ENCODE results near the gene SLC52A1.

Gene SLC52A1

GRCh38 chr17:5003214-5003867, 31.9 kb downstream of the SLC52A1 start:
- H2BK5ac ChIP-seq (ENCODE audit: low read depth, low read length, poor library complexity): no peak overlapping the region
- peaks cover 66 to 74% of the 10 kb centered on the region in 2 experiments for H3K36me3 ChIP-seq (ENCODE audit: control insufficient read depth in 1 of 2, insufficient read depth in 2 of 2, low read length in 2 of 2)
- H3K14ac ChIP-seq (ENCODE audit: low read length): no peak overlapping the region
- no peak overlapping the region for H4K8ac ChIP-seq (ENCODE audit: low read depth, low read length)
- H4K91ac ChIP-seq (ENCODE audit: low read depth, low read length): no peak overlapping the region
- WGBS (ENCODE audit: extremely low coverage, insufficient coverage, insufficient read length): no CpG with 5 or more reads among the region's 18 CpGs
- no peak overlapping the region for H3K23ac ChIP-seq (ENCODE audit: low read length)
- no peak overlapping the region for H2BK120ac ChIP-seq (ENCODE audit: insufficient read depth, low read length, poor library complexity)
- H3K27ac ChIP-seq (ENCODE audit: low read depth, low read length): no peak overlapping the region
- no peak overlapping the region for H3K18ac ChIP-seq (ENCODE audit: low read length)
- no peaks in the 10 kb centered on the region for H3K27me3 ChIP-seq (ENCODE audit: insufficient read depth, low read length)
- H4K12ac ChIP-seq (ENCODE audit: low read depth, low read length): no peak overlapping the region
- no peak overlapping the region for H2AK5ac ChIP-seq (ENCODE audit: low read length)
- H3K4ac ChIP-seq (ENCODE audit: low read depth, low read length): no peak overlapping the region
- peaks cover 8% of the 10 kb centered on the region for H3K79me2 ChIP-seq (ENCODE audit: control insufficient read depth, insufficient read depth, low read length, poor library complexity)
- peaks cover 3% of the 10 kb centered on the region for H3K79me1 ChIP-seq (ENCODE audit: low read length)
- H3K4me3 ChIP-seq (ENCODE audit: low read depth, low read length): no peak overlapping the region
- no peak overlapping the region for H3K4me2 ChIP-seq (ENCODE audit: low read length)
- peaks cover 9 to 11% of the 10 kb centered on the region in 2 experiments for H3K4me1 ChIP-seq (ENCODE audit: control insufficient read depth in 1 of 2, insufficient read depth in 2 of 2, low read length in 2 of 2)
- no peak overlapping the region for H2BK12ac ChIP-seq (ENCODE audit: low read length)
- no peak for DNase-seq
- H3K9ac ChIP-seq (ENCODE audit: low read length): no peak overlapping the region
- H3K9me3 ChIP-seq (ENCODE audit: insufficient read depth, low read depth, low read length): peaks cover 3% of the 10 kb centered on the region
- no peak overlapping the region for H2AFZ ChIP-seq (ENCODE audit: insufficient read depth, low read length, poor library complexity)

GRCh38 chr17:5002121-5002788, 33.0 kb downstream of the SLC52A1 start:
- Histone ChIP-seq H3K18ac (ENCODE audit: low read length) (no peak overlapping the region), H3K9ac (ENCODE audit: low read length) (peak overlapping the region; percentile 26), H4K91ac (ENCODE audit: low read depth, low read length) (no peak overlapping the region), H3K9me3 (ENCODE audit: insufficient read depth, low read depth, low read length) (peaks cover 1% of the 10 kb centered on the region), H3K27me3 (ENCODE audit: insufficient read depth, low read length) (no peaks in the 10 kb centered on the region), H4K8ac (ENCODE audit: low read depth, low read length) (no peak overlapping the region), H3K36me3 (ENCODE audit: control insufficient read depth in 1 of 2, insufficient read depth in 2 of 2, low read length in 2 of 2) (peaks cover 56 to 63% of the 10 kb centered on the region in 2 experiments), H3K4me2 (ENCODE audit: low read length) (no peak overlapping the region), H4K12ac (ENCODE audit: low read depth, low read length) (no peak overlapping the region), H3K79me1 (ENCODE audit: low read length) (peaks cover 11% of the 10 kb centered on the region), H2BK120ac (ENCODE audit: insufficient read depth, low read length, poor library complexity) (no peak overlapping the region), H2BK5ac (ENCODE audit: low read depth, low read length, poor library complexity) (no peak overlapping the region), H3K4ac (ENCODE audit: low read depth, low read length) (no peak overlapping the region), H3K14ac (ENCODE audit: low read length) (no peak overlapping the region), H3K23ac (ENCODE audit: low read length) (no peak overlapping the region), H3K4me3 (ENCODE audit: low read depth, low read length) (no peak overlapping the region), H3K27ac (ENCODE audit: low read depth, low read length) (no peak overlapping the region), H2BK12ac (ENCODE audit: low read length) (no peak overlapping the region), H2AK5ac (ENCODE audit: low read length) (no peak overlapping the region), H3K4me1 (ENCODE audit: control insufficient read depth in 1 of 2, insufficient read depth in 2 of 2, low read length in 2 of 2) (peaks cover 9 to 11% of the 10 kb centered on the region in 2 experiments), H2AFZ (ENCODE audit: insufficient read depth, low read length, poor library complexity) (no peak overlapping the region), H3K79me2 (ENCODE audit: control insufficient read depth, insufficient read depth, low read length, poor library complexity) (peaks cover 13% of the 10 kb centered on the region)
- no peak for DNase-seq
- WGBS (ENCODE audit: extremely low coverage, insufficient coverage, insufficient read length): no CpG with 5 or more reads among the region's 20 CpGs

- no peak overlapping the region for H3K23ac ChIP-seq (ENCODE audit: low read length)
- H4K12ac ChIP-seq (ENCODE audit: low read depth, low read length): no peak overlapping the region
- peak overlapping the region; percentile 14 for H3K18ac ChIP-seq (ENCODE audit: low read length)
- no peak overlapping the region for H3K4ac ChIP-seq (ENCODE audit: low read depth, low read length)
- no peak overlapping the region for H2BK12ac ChIP-seq (ENCODE audit: low read length)
- no peak overlapping the region for H3K14ac ChIP-seq (ENCODE audit: low read length)
- no CpG with 5 or more reads among the region's 11 CpGs for WGBS (ENCODE audit: extremely low coverage, insufficient coverage, insufficient read length)
- no peak overlapping the region for H3K4me2 ChIP-seq (ENCODE audit: low read length)
- DNase-seq: no peak
- H3K27me3 ChIP-seq (ENCODE audit: insufficient read depth, low read length): no peaks in the 10 kb centered on the region
- peaks cover 14% of the 10 kb centered on the region for H3K79me1 ChIP-seq (ENCODE audit: low read length)
- peaks cover 45 to 48% of the 10 kb centered on the region in 2 experiments for H3K36me3 ChIP-seq (ENCODE audit: control insufficient read depth in 1 of 2, insufficient read depth in 2 of 2, low read length in 2 of 2)
- H2BK120ac ChIP-seq (ENCODE audit: insufficient read depth, low read length, poor library complexity): no peak overlapping the region
- no peak overlapping the region for H4K8ac ChIP-seq (ENCODE audit: low read depth, low read length)
- no peak overlapping the region for H2AFZ ChIP-seq (ENCODE audit: insufficient read depth, low read length, poor library complexity)
- no peak overlapping the region for H3K9ac ChIP-seq (ENCODE audit: low read length)
- peaks cover 1% of the 10 kb centered on the region for H3K9me3 ChIP-seq (ENCODE audit: insufficient read depth, low read depth, low read length)
- H4K91ac ChIP-seq (ENCODE audit: low read depth, low read length): no peak overlapping the region
- peaks cover 14 to 16% of the 10 kb centered on the region in 2 experiments for H3K4me1 ChIP-seq (ENCODE audit: control insufficient read depth in 1 of 2, insufficient read depth in 2 of 2, low read length in 2 of 2)
- no peak overlapping the region for H2AK5ac ChIP-seq (ENCODE audit: low read length)
- H2BK5ac ChIP-seq (ENCODE audit: low read depth, low read length, poor library complexity): no peak overlapping the region
- H3K27ac ChIP-seq (ENCODE audit: low read depth, low read length): no peak overlapping the region
- H3K79me2 ChIP-seq (ENCODE audit: control insufficient read depth, insufficient read depth, low read length, poor library complexity): peaks cover 16% of the 10 kb centered on the region
- no peak overlapping the region for H3K4me3 ChIP-seq (ENCODE audit: low read depth, low read length)
These were observed 35.0 kb downstream of the SLC52A1 start for GRCh38 chr17:5000237-5000639.

GRCh38 chr17:4999430-5000093, 35.7 kb downstream of the SLC52A1 start:
- no peak overlapping the region for H3K9ac ChIP-seq (ENCODE audit: low read length)
- H3K4me1 ChIP-seq (ENCODE audit: control insufficient read depth in 1 of 2, insufficient read depth in 2 of 2, low read length in 2 of 2): peaks cover 14 to 16% of the 10 kb centered on the region in 2 experiments
- H3K79me1 ChIP-seq (ENCODE audit: low read length): peaks cover 14% of the 10 kb centered on the region
- H2BK120ac ChIP-seq (ENCODE audit: insufficient read depth, low read length, poor library complexity): no peak overlapping the region
- H4K91ac ChIP-seq (ENCODE audit: low read depth, low read length): no peak overlapping the region
- WGBS (ENCODE audit: extremely low coverage, insufficient coverage, insufficient read length): no CpG with 5 or more reads among the region's 12 CpGs
- H3K9me3 ChIP-seq (ENCODE audit: insufficient read depth, low read depth, low read length): peaks cover 1% of the 10 kb centered on the region
- H3K4me2 ChIP-seq (ENCODE audit: low read length): peak overlapping the region; percentile 94
- H4K8ac ChIP-seq (ENCODE audit: low read depth, low read length): no peak overlapping the region
- H3K36me3 ChIP-seq (ENCODE audit: control insufficient read depth in 1 of 2, insufficient read depth in 2 of 2, low read length in 2 of 2): peaks cover 40 to 41% of the 10 kb centered on the region in 2 experiments
- no peaks in the 10 kb centered on the region for H3K27me3 ChIP-seq (ENCODE audit: insufficient read depth, low read length)
- H3K23ac ChIP-seq (ENCODE audit: low read length): no peak overlapping the region
- H2AFZ ChIP-seq (ENCODE audit: insufficient read depth, low read length, poor library complexity): no peak overlapping the region
- H3K79me2 ChIP-seq (ENCODE audit: control insufficient read depth, insufficient read depth, low read length, poor library complexity): peaks cover 16% of the 10 kb centered on the region
- no peak overlapping the region for H2AK5ac ChIP-seq (ENCODE audit: low read length)
- no peak for DNase-seq
- H2BK12ac ChIP-seq (ENCODE audit: low read length): no peak overlapping the region
- H3K4me3 ChIP-seq (ENCODE audit: low read depth, low read length): no peak overlapping the region
- no peak overlapping the region for H2BK5ac ChIP-seq (ENCODE audit: low read depth, low read length, poor library complexity)
- no peak overlapping the region for H3K4ac ChIP-seq (ENCODE audit: low read depth, low read length)
- H4K12ac ChIP-seq (ENCODE audit: low read depth, low read length): no peak overlapping the region
- H3K14ac ChIP-seq (ENCODE audit: low read length): no peak overlapping the region
- no peak overlapping the region for H3K27ac ChIP-seq (ENCODE audit: low read depth, low read length)
- H3K18ac ChIP-seq (ENCODE audit: low read length): no peak overlapping the region
